GM12878 (cell line): Measurements from ENCODE around the gene NKAIN2. TPM values are rescaled to one million over a fixed set of nuclear protein-coding genes. Genes with fewer than 3 reads are reported as not detected.

Experiments
- ATAC-seq: fragments of 200-7000 bp; cut with Tn5 transposase; 3 replicates; pipeline ENCODE4 v1.9.1; 2020; ENCODE audit warnings: mild to moderate bottlenecking, moderate library complexity
- BruUV-seq: library from RNA; stranded (reverse); fragments of 400-500 nt; replicated peaks from 2 replicates; lab custom pipeline; 2021; lab: Mats Ljungman, UMichigan
- CTCF ChIA-PET: fragments of 300-600 bp; sonication (Branson Sonifier 250); formaldehyde crosslinking; extraction: SDS; loops from one replicate; lab custom pipeline; 2021; ENCODE audit warnings: inconsistent platforms; lab: Yijun Ruan, JAX
- POLR2A ChIA-PET: fragments of 350-600 bp; formaldehyde crosslinking; extraction: SDS; loops from one replicate; lab custom pipeline; 2021; ENCODE audit warnings: inconsistent platforms; lab: Charles Lee
- RAD21 ChIA-PET: fragments of 300-600 bp; sonication (Branson Sonifier 250); formaldehyde crosslinking; loops from one replicate; lab custom pipeline; 2023; ENCODE audit warnings: antibody characterized with exemption; ENCODE audit not compliant: unreplicated experiment; lab: Charles Lee
- SMC1A ChIA-PET: fragments of 300-600 bp; sonication (Branson Sonifier 250); formaldehyde crosslinking; loops from one replicate; lab custom pipeline; 2023; ENCODE audit not compliant: unreplicated experiment, uncharacterized antibody; lab: Charles Lee
- DNase-seq: peaks from one replicate; pipeline ENCODE4 v3.0.0-alpha.2; 2011; ENCODE audit warnings: low read depth, low spot score
- FAIRE-seq: peaks from 3 replicates; lab custom pipeline; 2011; peaks lifted over from hg19 to GRCh38; lab: Jason Lieb, UNC
- H2AFZ ChIP-seq: 2 replicates; pipeline ENCODE4 v1.6.0; 2011; ENCODE audit warnings: low read depth, low read length, control low read depth; ENCODE audit not compliant: control insufficient read depth
- H3K27ac ChIP-seq: 2 replicates; pipeline ENCODE4 v1.5.1; 2011; ENCODE audit warnings: control low read depth; ENCODE audit not compliant: control insufficient read depth, insufficient read depth
- H3K27me3 ChIP-seq, 2 experiments: replicated peaks in 1 of 2; 2 replicates each; pipeline versions ENCODE4 v1.6.0 to v1.6.1; 2011; ENCODE audit warnings: low read length in 1 of 2; ENCODE audit not compliant: control insufficient read depth in 2 of 2, insufficient read depth in 2 of 2
- H3K36me3 ChIP-seq, 2 experiments: 2 replicates each; pipeline ENCODE4 v1.5.1; 2011; ENCODE audit warnings: low read length in 1 of 2; ENCODE audit not compliant: control insufficient read depth in 2 of 2, insufficient read depth in 2 of 2
- H3K4me1 ChIP-seq: 2 replicates; pipeline ENCODE4 v1.6.1; 2011; ENCODE audit warnings: mild to moderate bottlenecking, low read length, moderate library complexity, mixed read lengths; ENCODE audit not compliant: control insufficient read depth, insufficient read depth
- H3K4me2 ChIP-seq: 2 replicates; pipeline ENCODE4 v1.6.0; 2011; ENCODE audit warnings: control low read depth; ENCODE audit not compliant: control insufficient read depth, insufficient read depth
- H3K4me3 ChIP-seq: fragments of 200-600 bp; sonication (generic); 2 replicates; pipeline ENCODE4 v1.5.1; 2016
- H3K79me2 ChIP-seq: 2 replicates; pipeline ENCODE4 v1.6.0; 2011; ENCODE audit warnings: low read length; ENCODE audit not compliant: control insufficient read depth, insufficient read depth
- H3K9ac ChIP-seq: 2 replicates; pipeline ENCODE4 v1.8.0; 2011; ENCODE audit warnings: low read length, control low read depth, mixed read lengths; ENCODE audit not compliant: control insufficient read depth, insufficient read depth
- H3K9me3 ChIP-seq: replicated peaks from 3 replicates; pipeline ENCODE4 v1.5.1; 2011; ENCODE audit warnings: mild to moderate bottlenecking, low read length; ENCODE audit not compliant: control insufficient read depth, insufficient read depth
- H4K20me1 ChIP-seq: 2 replicates; pipeline ENCODE4 v1.6.0; 2011; ENCODE audit not compliant: control insufficient read depth, insufficient read depth
- BHLHE40 ChIP-seq, 2 experiments: fragments of 450-650 bp in 1 of 2; IDR thresholded peaks; 2 replicates each; pipeline ENCODE4 v1.6.1; 2011 to 2017; ENCODE audit warnings: low read depth in 2 of 2, borderline replicate concordance in 1 of 2, improper control_type of control experiment in 1 of 2, low read length in 1 of 2, mild to moderate bottlenecking in 1 of 2
- BMI1 ChIP-seq: fragments of 450-650 bp; IDR thresholded peaks from 2 replicates; pipeline ENCODE4 v1.6.1; 2016; ENCODE audit warnings: mild to moderate bottlenecking, moderate library complexity, borderline replicate concordance
- CBX3 ChIP-seq: fragments of 200-600 bp; sonication (generic); IDR thresholded peaks from 2 replicates; pipeline ENCODE4 v1.6.1; 2016; ENCODE audit warnings: low read depth, borderline replicate concordance
- CHD4 ChIP-seq: fragments of 200-600 bp; sonication (generic); IDR thresholded peaks from 2 replicates; pipeline ENCODE4 v1.6.1; 2016; ENCODE audit warnings: mild to moderate bottlenecking
- EED ChIP-seq: sonication (generic); IDR thresholded peaks from 2 replicates; pipeline ENCODE4 v1.6.1; 2016; ENCODE audit warnings: antibody characterized with exemption, low read depth
- FOXK2 ChIP-seq: fragments of 450-650 bp; IDR thresholded peaks from 2 replicates; pipeline ENCODE4 v1.6.1; 2017; ENCODE audit warnings: mild to moderate bottlenecking, moderate library complexity
- HDAC6 ChIP-seq: fragments of 200-600 bp; sonication (generic); IDR thresholded peaks from one replicate; pipeline ENCODE4 v1.8.0; 2017; ENCODE audit warnings: antibody characterized with exemption; ENCODE audit not compliant: unreplicated experiment
- JUNB ChIP-seq: IDR thresholded peaks from 2 replicates; pipeline ENCODE4 v1.6.1; 2016; ENCODE audit warnings: antibody characterized with exemption, mild to moderate bottlenecking
- NFYB ChIP-seq: IDR thresholded peaks from 2 replicates; pipeline ENCODE4 v1.6.1; 2011; ENCODE audit warnings: low read depth, mild to moderate bottlenecking, low read length, improper control_type of control experiment, moderate library complexity; ENCODE audit not compliant: insufficient read depth
- NR2C1 ChIP-seq: fragments of 450-650 bp; IDR thresholded peaks from 2 replicates; pipeline ENCODE4 v1.6.1; 2017; ENCODE audit warnings: antibody characterized with exemption, mild to moderate bottlenecking, moderate library complexity
- PML ChIP-seq: IDR thresholded peaks from 2 replicates; pipeline ENCODE4 v1.6.1; 2012; ENCODE audit warnings: low read length, inconsistent platforms
- SMC3 ChIP-seq: IDR thresholded peaks from 2 replicates; pipeline ENCODE4 v1.6.1; 2011; ENCODE audit warnings: low read length, improper control_type of control experiment, borderline replicate concordance
- SUZ12 ChIP-seq: fragments of 200-600 bp; sonication (generic); IDR thresholded peaks from one replicate; pipeline ENCODE4 v1.6.1; 2018; ENCODE audit warnings: antibody characterized with exemption, mild to moderate bottlenecking; ENCODE audit not compliant: unreplicated experiment
- YY1 ChIP-seq: IDR thresholded peaks from 2 replicates; pipeline ENCODE4 v1.6.1; 2011; ENCODE audit warnings: low read depth, mild to moderate bottlenecking, low read length
- ZNF622 ChIP-seq: fragments of 450-650 bp; IDR thresholded peaks from 2 replicates; pipeline ENCODE4 v1.6.1; 2017; ENCODE audit warnings: mild to moderate bottlenecking, inconsistent platforms
- ZZZ3 ChIP-seq: IDR thresholded peaks from 2 replicates; pipeline ENCODE4 v1.6.1; 2011; ENCODE audit warnings: low read depth; ENCODE audit not compliant: control insufficient read depth, insufficient read length
- WGBS: methylation state at CpG from one replicate; pipeline ENCODE4 v1.1.6; 2016; ENCODE audit warnings: low lambda C conversion rate; ENCODE audit not compliant: insufficient replicate concordance, insufficient coverage; ENCODE audit errors: missing lambda C conversion rate; 5-methylcytosine and 5-hydroxymethylcytosine counted together
- in situ Hi-C: fragments of 300-500 bp; cut with MboI; formaldehyde crosslinking; loops from 9 replicates; pipeline ENCODE4 v1.14.3; 2018; ENCODE audit warnings: mixed read lengths
- intact Hi-C: fragments of 100-400 bp; cut with micrococcal nuclease; formaldehyde crosslinking; loops from one replicate; pipeline ENCODE4 v1.14.2; 2022; ENCODE audit not compliant: unreplicated experiment
- polyA plus RNA-seq, 11 experiments: library from polyadenylated mRNA; depleted of rRNA in 4 of 11; unstranded in 6 of 11; stranded (reverse) in 5 of 11; fragments of >200 nt; fragmentation: Nextera tagmentation in 4 of 11; fragmentation: Illumina TruSeq in 1 of 11; extraction: Ambion mirVana in 4 of 11; extraction: Trizol in 1 of 11; gene quantifications; 1 replicate in 1 of 11; 2 replicates in 10 of 11; pipeline versions ENCODE4 v1.2.1 to v1.2.3, GENCODE V29; 2011 to 2016; ENCODE audit warnings: inconsistent platforms in 2 of 11, missing spikeins in 2 of 11, low read depth in 1 of 11
- total RNA-seq, 4 experiments: library from RNA; depleted of rRNA in 3 of 4; stranded (reverse); fragments of >200 nt in 3 of 4; fragmentation: Illumina TruSeq in 1 of 4; extraction: Trizol in 1 of 4; gene quantifications; 2 replicates each; pipeline versions ENCODE4 v1.2.1 to v1.2.3, GENCODE V29; 2013 to 2021
- TF ChIP-seq, protein P1 (sequence below): IDR thresholded peaks from 2 replicates; pipeline ENCODE4 v1.6.1; 2012; ENCODE audit warnings: low read length, inconsistent platforms
- TF ChIP-seq, protein P2 (sequence below): IDR thresholded peaks from 2 replicates; pipeline ENCODE4 v1.6.1; 2012; ENCODE audit warnings: low read depth, low read length, improper control_type of control experiment
- TF ChIP-seq, protein P3 (sequence below): fragments of 150-350 bp; IDR thresholded peaks from 2 replicates; pipeline ENCODE4 v1.6.1; 2014; ENCODE audit warnings: mild to moderate bottlenecking, low read depth, low read length
- TF ChIP-seq, protein P4 (sequence below): IDR thresholded peaks from 2 replicates; pipeline ENCODE4 v1.6.1; 2012; ENCODE audit warnings: low read depth, low read length, improper control_type of control experiment

Gene NKAIN2
- total and polyA plus RNA-seq, 10 of the 15 experiments (the other 5 are each of a cell fraction or from before 2014, with no cell fraction given) = not detected

DNA sequence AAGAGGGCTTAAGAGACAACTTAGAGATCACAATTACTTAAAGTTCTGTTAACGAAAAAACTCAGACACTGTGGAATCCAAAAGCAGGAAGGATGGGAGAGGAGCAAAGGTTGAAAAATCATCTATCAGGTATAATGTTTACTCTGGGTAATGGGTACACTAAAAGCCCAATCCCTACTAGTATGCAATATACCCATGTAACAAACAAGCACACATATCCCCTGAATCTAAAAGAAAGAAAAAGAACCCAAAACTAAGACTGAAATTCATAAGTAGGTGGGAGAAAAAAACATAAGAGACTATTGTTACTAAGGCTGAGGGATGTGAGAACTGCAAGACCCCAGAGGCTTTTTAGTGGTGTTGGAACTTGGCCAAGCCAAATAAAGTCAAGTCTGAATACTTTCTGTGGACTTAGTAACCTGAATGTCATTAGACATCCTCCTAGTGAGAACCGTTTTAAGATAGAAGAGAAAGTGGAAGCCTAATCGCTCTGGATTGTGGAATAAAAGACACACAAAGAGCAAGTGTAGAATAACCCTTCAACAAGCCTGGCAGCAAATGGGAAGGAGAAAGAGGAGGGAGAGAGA, 969.2 kb downstream of the NKAIN2 start:
- intact Hi-C loops = no loop called here
- 0% methylated on average over 3 of the region's 3 CpGs for WGBS
- DNase-seq (no peak), ATAC-seq (no peak), FAIRE-seq (no peak)
- RAD21 ChIA-PET = no interaction called here
- POLR2A ChIA-PET = no interaction called here
- Histone ChIP-seq H3K9ac (no peak overlapping the region), H3K4me3 (no peak overlapping the region), H3K4me1 (no peaks in the 10 kb centered on the region), H3K27ac (no peak overlapping the region), H4K20me1 (no peaks in the 10 kb centered on the region), H3K9me3 (no peaks in the 10 kb centered on the region), H3K79me2 (no peaks in the 10 kb centered on the region), H3K27me3 (no peaks in the 10 kb centered on the region), H3K36me3 (no peaks in the 10 kb centered on the region), H3K4me2 (no peak overlapping the region), H2AFZ (no peak overlapping the region)
- TF ChIP-seq EED = no peak
- no peak for TF ChIP-seq PML
- TF ChIP-seq CHD4 = no peak
- no peak for TF ChIP-seq JUNB
- TF ChIP-seq, protein P1, sequence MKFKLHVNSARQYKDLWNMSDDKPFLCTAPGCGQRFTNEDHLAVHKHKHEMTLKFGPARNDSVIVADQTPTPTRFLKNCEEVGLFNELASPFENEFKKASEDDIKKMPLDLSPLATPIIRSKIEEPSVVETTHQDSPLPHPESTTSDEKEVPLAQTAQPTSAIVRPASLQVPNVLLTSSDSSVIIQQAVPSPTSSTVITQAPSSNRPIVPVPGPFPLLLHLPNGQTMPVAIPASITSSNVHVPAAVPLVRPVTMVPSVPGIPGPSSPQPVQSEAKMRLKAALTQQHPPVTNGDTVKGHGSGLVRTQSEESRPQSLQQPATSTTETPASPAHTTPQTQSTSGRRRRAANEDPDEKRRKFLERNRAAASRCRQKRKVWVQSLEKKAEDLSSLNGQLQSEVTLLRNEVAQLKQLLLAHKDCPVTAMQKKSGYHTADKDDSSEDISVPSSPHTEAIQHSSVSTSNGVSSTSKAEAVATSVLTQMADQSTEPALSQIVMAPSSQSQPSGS = no peak
- TF ChIP-seq SUZ12 = no peak
- TF ChIP-seq, protein P2, sequence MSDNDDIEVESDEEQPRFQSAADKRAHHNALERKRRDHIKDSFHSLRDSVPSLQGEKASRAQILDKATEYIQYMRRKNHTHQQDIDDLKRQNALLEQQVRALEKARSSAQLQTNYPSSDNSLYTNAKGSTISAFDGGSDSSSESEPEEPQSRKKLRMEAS = no peak
- no peak for TF ChIP-seq CBX3
- no peak for TF ChIP-seq BMI1
- no peak for TF ChIP-seq FOXK2
- no peak for TF ChIP-seq NFYB
- TF ChIP-seq ZNF622 = no peak
- TF ChIP-seq, protein P3, sequence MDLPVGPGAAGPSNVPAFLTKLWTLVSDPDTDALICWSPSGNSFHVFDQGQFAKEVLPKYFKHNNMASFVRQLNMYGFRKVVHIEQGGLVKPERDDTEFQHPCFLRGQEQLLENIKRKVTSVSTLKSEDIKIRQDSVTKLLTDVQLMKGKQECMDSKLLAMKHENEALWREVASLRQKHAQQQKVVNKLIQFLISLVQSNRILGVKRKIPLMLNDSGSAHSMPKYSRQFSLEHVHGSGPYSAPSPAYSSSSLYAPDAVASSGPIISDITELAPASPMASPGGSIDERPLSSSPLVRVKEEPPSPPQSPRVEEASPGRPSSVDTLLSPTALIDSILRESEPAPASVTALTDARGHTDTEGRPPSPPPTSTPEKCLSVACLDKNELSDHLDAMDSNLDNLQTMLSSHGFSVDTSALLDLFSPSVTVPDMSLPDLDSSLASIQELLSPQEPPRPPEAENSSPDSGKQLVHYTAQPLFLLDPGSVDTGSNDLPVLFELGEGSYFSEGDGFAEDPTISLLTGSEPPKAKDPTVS = no peak
- no peak for TF ChIP-seq ZZZ3
- no peak for TF ChIP-seq YY1
- TF ChIP-seq NR2C1 = no peak
- TF ChIP-seq BHLHE40 (IDR thresholded peaks at IDR 0.05; ENCODE audit: borderline replicate concordance in 1 of 2, low read depth in 2 of 2, low read length in 1 of 2) = no peak
- TF ChIP-seq, protein P4, sequence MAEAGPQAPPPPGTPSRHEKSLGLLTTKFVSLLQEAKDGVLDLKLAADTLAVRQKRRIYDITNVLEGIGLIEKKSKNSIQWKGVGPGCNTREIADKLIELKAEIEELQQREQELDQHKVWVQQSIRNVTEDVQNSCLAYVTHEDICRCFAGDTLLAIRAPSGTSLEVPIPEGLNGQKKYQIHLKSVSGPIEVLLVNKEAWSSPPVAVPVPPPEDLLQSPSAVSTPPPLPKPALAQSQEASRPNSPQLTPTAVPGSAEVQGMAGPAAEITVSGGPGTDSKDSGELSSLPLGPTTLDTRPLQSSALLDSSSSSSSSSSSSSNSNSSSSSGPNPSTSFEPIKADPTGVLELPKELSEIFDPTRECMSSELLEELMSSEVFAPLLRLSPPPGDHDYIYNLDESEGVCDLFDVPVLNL = no peak
- no peak for TF ChIP-seq HDAC6
- TF ChIP-seq SMC3 = no peak
- in situ Hi-C loops = no loop called here
- CTCF ChIA-PET = no interaction called here
- BruUV-seq = no TSS peak
- SMC1A ChIA-PET = no interaction called here
